ENCODE results near the gene URI1.

- TF ChIP-seq CTCF (IDR thresholded peaks at IDR 0.05) (no peak), POLR2A (IDR thresholded peaks at IDR 0.05) (no peak)
These were observed 87.9 kb downstream of the URI1 start for GRCh38 chr19:30029721-30030510.
